K562 (cell line): ENCODE data around the gene GGTLC2. TPM values are rescaled to one million over a fixed set of nuclear protein-coding genes. Genes with fewer than 3 reads are reported as not detected.
A peak's percentile ranks its signal among the peaks of the same experiment; 100 is the strongest.

Experiments
- CGGBP1 ChIP-seq: fragments of 250-450 bp; sonication (Bioruptor Pico); IDR thresholded peaks from 2 replicates; pipeline ENCODE4 v1.9.0; 2021; ENCODE audit warnings: mild to moderate bottlenecking
- ELF1 ChIP-seq: fragments of 200-800 bp; sonication (Bioruptor generic); IDR thresholded peaks from 2 replicates; pipeline ENCODE4 v1.6.1; 2016; ENCODE audit warnings: missing genetic modification characterization, missing compliant biosample characterization
- GATAD2B ChIP-seq: fragments of 450-650 bp; IDR thresholded peaks from 2 replicates; pipeline ENCODE4 v1.6.1; 2017; ENCODE audit warnings: mild to moderate bottlenecking, borderline replicate concordance
- TBP ChIP-seq: optimal IDR thresholded peaks from 2 replicates; pipeline ENCODE3; 2011; ENCODE audit warnings: low read depth, low read length, improper control_type of control experiment
- YBX1 ChIP-seq: fragments of 450-650 bp; IDR thresholded peaks from 2 replicates; pipeline ENCODE4 v1.7.1; 2016; ENCODE audit warnings: mild to moderate bottlenecking
- YY1 ChIP-seq, 3 experiments: IDR thresholded peaks; 2 replicates each; pipeline ENCODE4 v1.6.1; 2011; ENCODE audit warnings: low read length in 2 of 3, mild to moderate bottlenecking in 2 of 3, moderate library complexity in 2 of 3, borderline replicate concordance in 1 of 3, control low read depth in 1 of 3, low read depth in 1 of 3; ENCODE audit not compliant: insufficient read depth in 3 of 3, insufficient replicate concordance in 2 of 3, control insufficient read depth in 1 of 3, insufficient read length in 1 of 3; ENCODE audit errors: extremely low read depth in 1 of 3
- ZBTB40 ChIP-seq, 2 experiments: fragments of 450-650 bp in 1 of 2; sonication (generic) in 1 of 2; formaldehyde crosslinking in 1 of 2; IDR thresholded peaks; 2 replicates each; pipeline versions ENCODE4 v1.7.1 to v1.9.0; 2016 to 2022; ENCODE audit warnings: inconsistent platforms in 1 of 2, mild to moderate bottlenecking in 1 of 2, missing genetic modification reagents in 1 of 2
- ZSCAN29 ChIP-seq: fragments of 450-650 bp; IDR thresholded peaks from 2 replicates; pipeline ENCODE4 v1.6.1; 2017
- polyA plus RNA-seq, 8 experiments: library from polyadenylated mRNA; depleted of rRNA in 4 of 8; stranded (reverse) in 5 of 8; unstranded in 3 of 8; fragments of >200 nt; fragmentation: Nextera tagmentation in 2 of 8; fragmentation: Illumina TruSeq in 1 of 8; extraction: Ambion mirVana in 2 of 8; extraction: Trizol in 1 of 8; gene quantifications; 2 replicates each; pipeline versions ENCODE4 v1.2.1 to v1.2.3, GENCODE V29; 2011 to 2014; ENCODE audit warnings: inconsistent platforms in 1 of 8, missing spikeins in 1 of 8
- total RNA-seq, 7 experiments: library from RNA; depleted of rRNA in 6 of 7; stranded (reverse); fragments of >200 nt in 6 of 7; fragmentation: Illumina TruSeq in 2 of 7; extraction: Trizol in 2 of 7; gene quantifications; 2 replicates each; pipeline versions ENCODE4 v1.2.1 to v1.2.3, GENCODE V29; 2011 to 2021; ENCODE audit warnings: low replicate concordance in 1 of 7
- TF ChIP-seq, protein P1 (sequence below), 2 experiments: fragments of 150-350 bp in 1 of 2; IDR thresholded peaks; 2 replicates each; pipeline ENCODE4 v1.6.1; 2012 to 2016; ENCODE audit warnings: low read depth in 2 of 2, low read length in 2 of 2, mild to moderate bottlenecking in 1 of 2, moderate library complexity in 1 of 2
- TF ChIP-seq, protein P2 (sequence below): sonication (generic); formaldehyde crosslinking; IDR thresholded peaks from 2 replicates; pipeline ENCODE4 v1.5.0; 2020; ENCODE audit warnings: missing genetic modification reagents

Gene GGTLC2
- total and polyA plus RNA-seq, 9 of the 15 experiments (the other 6 are each of a cell fraction or from before 2014, with no cell fraction given) = not detected

- TF ChIP-seq, protein P1, sequence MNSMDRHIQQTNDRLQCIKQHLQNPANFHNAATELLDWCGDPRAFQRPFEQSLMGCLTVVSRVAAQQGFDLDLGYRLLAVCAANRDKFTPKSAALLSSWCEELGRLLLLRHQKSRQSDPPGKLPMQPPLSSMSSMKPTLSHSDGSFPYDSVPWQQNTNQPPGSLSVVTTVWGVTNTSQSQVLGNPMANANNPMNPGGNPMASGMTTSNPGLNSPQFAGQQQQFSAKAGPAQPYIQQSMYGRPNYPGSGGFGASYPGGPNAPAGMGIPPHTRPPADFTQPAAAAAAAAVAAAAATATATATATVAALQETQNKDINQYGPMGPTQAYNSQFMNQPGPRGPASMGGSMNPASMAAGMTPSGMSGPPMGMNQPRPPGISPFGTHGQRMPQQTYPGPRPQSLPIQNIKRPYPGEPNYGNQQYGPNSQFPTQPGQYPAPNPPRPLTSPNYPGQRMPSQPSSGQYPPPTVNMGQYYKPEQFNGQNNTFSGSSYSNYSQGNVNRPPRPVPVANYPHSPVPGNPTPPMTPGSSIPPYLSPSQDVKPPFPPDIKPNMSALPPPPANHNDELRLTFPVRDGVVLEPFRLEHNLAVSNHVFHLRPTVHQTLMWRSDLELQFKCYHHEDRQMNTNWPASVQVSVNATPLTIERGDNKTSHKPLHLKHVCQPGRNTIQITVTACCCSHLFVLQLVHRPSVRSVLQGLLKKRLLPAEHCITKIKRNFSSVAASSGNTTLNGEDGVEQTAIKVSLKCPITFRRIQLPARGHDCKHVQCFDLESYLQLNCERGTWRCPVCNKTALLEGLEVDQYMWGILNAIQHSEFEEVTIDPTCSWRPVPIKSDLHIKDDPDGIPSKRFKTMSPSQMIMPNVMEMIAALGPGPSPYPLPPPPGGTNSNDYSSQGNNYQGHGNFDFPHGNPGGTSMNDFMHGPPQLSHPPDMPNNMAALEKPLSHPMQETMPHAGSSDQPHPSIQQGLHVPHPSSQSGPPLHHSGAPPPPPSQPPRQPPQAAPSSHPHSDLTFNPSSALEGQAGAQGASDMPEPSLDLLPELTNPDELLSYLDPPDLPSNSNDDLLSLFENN (IDR thresholded peaks at IDR 0.05; ENCODE audit: low read depth in 2 of 2, low read length in 2 of 2) = no peak
- no peak for TF ChIP-seq CGGBP1 (CRISPR knock-in tag)
- peak; percentile 49 for TF ChIP-seq TBP
- no peak for TF ChIP-seq GATAD2B
- TF ChIP-seq ELF1 = no peak
- TF ChIP-seq YY1 (IDR thresholded peaks at IDR 0.05; ENCODE audit: borderline replicate concordance in 1 of 3, control insufficient read depth in 1 of 3, extremely low read depth in 1 of 3, insufficient read depth in 3 of 3, insufficient read length in 1 of 3, insufficient replicate concordance in 2 of 3, low read depth in 1 of 3, low read length in 2 of 3) = peak in 1 of 3 experiments; percentile 39
- TF ChIP-seq, protein P2, sequence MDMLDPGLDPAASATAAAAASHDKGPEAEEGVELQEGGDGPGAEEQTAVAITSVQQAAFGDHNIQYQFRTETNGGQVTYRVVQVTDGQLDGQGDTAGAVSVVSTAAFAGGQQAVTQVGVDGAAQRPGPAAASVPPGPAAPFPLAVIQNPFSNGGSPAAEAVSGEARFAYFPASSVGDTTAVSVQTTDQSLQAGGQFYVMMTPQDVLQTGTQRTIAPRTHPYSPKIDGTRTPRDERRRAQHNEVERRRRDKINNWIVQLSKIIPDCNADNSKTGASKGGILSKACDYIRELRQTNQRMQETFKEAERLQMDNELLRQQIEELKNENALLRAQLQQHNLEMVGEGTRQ (CRISPR knock-in tag) = peak; percentile 60; the same call in 1 of the 2 replicates
- no peak for TF ChIP-seq YBX1
- no peak for TF ChIP-seq ZBTB40 (IDR thresholded peaks at IDR 0.05)
- peak; percentile 66 for TF ChIP-seq ZBTB40 (CRISPR knock-in tag; IDR thresholded peaks at IDR 0.05)
- TF ChIP-seq ZSCAN29 = no peak
Measured at GRCh38 chr22:22666307-22667091, 22.1 kb downstream of the GGTLC2 start (continued).
